Activated naive CD4-positive, alpha-beta T cell treated with anti-CD3 and anti-CD28 coated beads, Interleukin-2, amount 50 U/mL, for 16 hours (primary cell): Measurements from ENCODE around the gene AKT3.

Experiments
- DNase-seq: peaks from one replicate; pipeline ENCODE4 v3.0.0-alpha.2; 2020

The AKT3 gene

GRCh38 chr1:243482141-243483022, 367.7 kb downstream of the AKT3 start:
- DNase-seq, result no peak

DNA sequence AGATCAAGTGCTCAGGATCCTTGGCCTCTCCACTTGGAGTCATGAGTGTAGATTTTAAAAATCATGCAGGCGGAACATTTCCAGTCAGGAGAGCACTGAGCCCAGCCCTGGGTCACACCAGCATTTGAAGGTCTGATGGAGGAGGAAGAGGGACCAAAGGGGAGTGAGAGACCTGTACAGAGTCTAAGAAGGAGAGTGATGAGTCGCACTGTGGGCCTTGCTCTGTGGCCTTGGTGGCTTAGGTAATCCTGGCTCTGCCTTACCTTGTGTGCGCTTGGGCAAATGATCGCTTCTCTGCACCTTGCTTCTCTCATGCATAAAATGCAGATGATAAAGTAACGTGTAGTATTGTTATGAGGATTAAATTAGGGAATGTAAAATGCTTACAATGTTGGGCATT, 368.9 kb downstream of the AKT3 start:
- no peak for DNase-seq

GRCh38 chr1:243477731-243478290, 372.2 kb downstream of the AKT3 start:
- no peak for DNase-seq

DNA sequence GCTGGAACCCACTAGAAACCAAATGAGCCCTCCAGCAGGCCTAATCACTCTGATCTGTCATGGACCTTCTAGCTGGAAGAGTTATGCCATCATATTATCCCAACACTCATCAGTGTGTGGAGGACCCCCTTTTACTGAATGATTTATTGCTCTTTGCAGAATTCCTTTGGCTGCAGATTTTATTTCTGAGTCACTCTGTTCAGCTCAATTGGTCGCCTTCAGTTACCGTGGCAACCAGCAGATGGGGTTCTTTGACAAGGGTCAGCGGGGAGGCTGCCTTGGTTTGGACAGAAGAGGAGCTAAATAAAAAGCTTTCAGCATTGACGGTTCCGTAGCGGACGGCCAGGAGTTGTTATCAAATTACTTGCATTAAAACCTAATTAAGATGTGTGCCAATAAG, 374.1 kb downstream of the AKT3 start:
- DNase-seq, result no peak

- no peak for DNase-seq
Measured at GRCh38 chr1:243474906-243475305, 375.1 kb downstream of the AKT3 start.

DNA sequence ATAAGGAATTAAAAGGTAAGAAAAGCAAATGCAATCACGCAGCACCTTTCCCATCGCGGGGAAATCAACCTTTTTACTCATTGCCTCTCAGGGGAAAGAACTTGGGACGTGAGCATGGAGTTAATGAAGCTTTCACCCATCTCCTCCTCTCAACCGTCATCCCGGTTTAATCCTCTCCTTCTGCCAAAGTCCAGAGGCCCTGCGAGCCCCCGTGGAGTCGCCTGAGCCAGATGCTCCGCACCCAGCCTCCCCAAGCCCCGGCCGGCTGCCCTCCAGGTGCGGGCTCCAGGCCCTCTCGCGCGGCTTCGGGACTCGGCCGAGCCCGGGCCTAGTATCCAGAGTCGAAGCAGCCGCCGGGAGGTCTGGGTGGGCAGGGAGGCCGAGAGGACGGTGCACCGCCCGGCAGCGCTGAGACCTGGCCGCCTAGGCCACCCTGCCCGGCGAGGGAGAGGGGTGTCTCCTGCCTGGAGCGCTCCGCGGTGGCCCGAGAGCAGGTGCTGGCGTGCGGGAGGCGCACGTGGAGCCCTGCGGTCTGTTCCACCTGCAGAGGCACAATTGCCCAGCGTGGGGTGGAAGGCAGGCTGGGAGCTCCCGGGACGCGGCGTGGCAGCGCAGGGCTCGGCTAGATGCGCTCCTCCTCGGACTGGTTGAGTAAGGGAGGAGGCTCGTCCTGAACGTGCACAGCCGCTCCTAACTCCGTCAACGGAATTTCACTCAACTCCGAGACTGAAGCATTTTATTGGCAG, 375.7 kb downstream of the AKT3 start:
- no peak for DNase-seq

DNA sequence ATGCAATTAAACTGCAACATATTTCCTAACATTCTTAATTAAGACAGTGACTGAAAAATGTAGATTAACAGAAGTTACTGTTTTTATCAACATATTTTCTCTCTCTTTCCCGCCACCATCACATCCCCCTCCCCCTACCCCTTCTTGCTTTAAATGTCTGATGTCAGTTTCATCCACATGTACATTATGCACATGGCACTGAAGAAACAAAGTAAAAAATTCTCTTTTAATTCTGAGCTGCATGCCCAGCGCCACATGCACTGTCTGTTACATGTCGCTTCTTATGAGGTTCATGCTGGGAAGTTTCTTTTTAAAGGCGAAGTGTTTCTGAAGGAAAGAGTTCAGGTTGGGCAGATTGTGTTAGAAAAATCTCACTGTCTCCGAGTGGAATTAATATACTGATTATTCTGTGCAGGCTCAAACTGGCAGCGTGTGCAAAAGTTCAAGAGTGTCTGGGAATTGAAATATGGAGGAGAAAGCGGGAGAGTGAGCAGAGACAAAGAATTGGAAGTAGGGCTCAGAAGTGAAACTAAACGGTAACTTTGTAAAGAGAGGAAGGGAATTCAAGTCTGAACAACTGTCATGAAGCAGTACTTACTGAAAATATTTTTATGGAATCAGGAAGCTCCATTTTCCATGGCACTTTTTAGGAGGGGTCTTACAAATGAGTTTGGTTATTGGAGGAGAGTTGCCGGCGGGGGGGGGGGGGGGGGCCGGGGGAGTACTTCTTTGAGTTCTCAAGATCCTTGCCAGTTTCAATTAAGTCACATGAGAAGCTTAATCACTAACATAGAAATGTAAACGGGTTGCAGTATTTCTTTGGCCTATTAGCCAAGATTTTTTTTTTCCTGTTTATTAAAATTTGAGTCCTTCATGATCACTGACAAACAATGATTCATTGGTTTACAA, 376.6 kb downstream of the AKT3 start:
- no peak for DNase-seq

GRCh38 chr1:243471754-243472745, 378.0 kb downstream of the AKT3 start:
- no peak for DNase-seq

- DNase-seq, result no peak
Measured at GRCh38 chr1:243471026-243471685, 378.9 kb downstream of the AKT3 start.

DNA sequence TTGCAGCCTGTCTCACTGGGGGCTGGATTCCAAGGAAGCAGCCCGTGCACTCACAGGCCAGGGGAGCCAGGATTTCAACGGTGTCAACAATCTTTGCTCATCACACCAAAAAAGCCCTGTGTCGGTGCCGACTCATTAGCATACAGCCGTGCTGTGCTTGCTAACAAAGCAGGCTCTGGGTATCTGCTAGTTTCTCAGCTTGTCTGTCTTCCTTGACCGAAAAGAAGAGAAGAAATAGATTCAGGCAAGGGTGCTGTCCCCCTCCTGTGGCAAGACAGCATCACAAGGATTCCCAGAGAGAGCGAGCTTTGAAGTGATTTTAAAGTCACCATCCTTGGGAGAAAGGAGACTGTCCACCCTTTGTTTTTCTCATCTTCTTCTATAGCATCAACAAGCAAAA, 379.5 kb downstream of the AKT3 start:
- no peak for DNase-seq

DNA sequence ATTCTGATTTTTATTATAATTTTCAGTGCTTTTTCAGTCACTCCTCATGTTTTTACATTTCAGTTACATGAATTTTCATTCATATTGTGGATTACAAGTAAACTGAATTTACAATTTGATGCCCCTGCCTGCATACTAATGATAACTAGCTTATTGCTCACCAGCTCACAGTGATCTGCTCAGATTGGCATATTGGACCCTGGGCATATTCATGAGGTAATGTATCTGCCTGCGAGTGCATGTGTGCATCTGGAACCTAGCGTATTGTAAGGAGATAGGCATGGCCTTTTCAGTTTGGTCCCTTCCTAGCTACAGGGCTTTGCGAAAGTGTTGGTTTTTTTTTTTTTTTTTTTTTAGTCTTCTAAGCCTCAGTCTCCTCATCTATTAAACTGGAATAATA, 380.5 kb downstream of the AKT3 start:
- DNase-seq, result no peak

DNA sequence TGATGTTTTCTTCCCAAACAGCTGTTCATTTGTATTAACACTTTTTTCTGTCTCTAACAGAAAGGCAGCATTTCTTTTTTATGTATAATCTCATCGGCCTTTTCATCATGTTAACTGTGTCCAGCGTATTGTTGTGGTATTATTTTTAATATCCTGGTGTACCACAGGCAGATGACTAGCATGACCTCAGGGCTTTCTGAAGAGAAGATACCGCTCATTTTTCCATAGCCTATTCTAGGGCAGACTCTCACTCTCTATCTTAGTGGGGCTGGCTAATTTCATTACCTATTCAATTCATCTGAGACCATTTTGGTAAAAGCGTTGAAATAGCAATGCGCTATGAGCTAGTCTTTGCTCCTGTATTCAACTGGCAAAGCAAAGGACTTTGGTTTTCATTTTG, 384.3 kb downstream of the AKT3 start:
- DNase-seq, result no peak

DNA sequence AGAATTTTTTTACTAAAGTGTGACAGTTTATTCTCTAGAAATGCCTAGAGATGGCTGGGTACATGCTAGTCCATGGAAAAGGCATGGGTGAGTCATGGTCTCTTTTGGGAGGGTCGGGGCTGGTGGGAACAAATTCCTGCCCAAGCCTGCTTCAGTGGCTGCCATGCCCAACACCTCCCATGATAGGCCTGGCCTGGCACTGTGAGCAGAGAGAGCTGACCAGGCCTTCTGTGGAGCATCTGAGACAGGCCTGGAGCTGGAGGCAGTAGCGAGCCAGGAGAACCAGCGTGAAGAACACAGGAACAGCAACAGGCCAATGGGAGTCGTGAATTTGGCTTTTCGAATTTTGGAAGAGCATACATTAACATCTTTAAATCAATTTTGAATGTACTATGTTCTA, 385.0 kb downstream of the AKT3 start:
- no peak for DNase-seq

DNA sequence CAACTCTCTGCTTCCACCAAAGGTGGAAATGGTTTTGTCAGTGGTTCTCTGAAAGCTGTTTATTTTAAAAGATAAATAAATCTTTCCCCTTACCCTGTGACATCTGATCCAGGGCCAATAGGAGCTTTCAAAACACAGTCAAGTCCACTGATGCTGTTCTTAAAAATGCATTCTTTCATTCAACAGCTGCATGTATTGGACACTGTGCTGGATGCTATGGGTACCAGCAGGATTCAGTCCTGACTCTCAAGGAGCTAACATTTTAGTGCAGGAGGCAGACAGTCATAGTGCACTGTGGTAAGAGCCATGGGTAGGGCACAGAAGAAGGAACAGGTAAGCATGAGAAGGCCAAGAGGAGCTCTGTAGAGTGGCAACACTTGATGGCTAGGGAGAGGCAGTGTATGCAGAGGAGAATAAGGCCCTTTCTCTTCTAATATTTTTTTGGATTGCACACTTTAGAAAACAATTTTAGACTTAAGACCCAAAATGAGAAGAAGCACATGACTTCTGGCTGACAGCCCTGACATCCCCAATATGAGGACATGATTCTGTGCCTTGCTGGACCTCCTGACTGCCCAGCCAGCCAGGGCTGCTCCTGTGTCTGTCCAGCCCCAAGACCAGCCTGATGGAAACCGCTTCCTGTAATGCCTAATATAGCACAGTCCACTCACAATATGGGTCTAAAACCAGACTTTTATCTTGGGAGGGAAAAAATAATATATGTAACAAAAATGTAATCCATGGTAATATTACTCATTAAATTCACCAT, 386.9 kb downstream of the AKT3 start:
- DNase-seq, result no peak

GRCh38 chr1:243461700-243462099, 388.3 kb downstream of the AKT3 start:
- no peak for DNase-seq

DNA sequence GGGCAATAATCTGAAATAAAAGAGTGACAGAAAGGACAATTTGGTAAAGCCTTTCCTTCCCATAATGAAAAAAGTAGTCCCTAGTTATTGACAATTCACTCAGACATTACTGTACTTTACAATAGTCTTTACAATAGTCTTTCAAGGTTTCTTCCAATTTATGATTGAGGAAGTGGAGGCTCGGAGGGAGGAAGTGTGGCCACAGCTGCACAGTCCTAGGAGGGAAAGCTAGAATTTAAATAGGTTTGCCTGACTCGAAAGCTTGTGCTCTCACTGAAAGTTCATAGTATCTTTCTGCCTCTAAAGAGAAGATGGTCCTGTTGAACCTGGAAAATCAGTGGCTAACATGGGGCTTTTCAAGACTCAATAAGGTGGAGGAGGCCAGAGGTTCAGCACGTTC, 391.0 kb downstream of the AKT3 start:
- no peak for DNase-seq

GRCh38 chr1:243457363-243457982, 392.6 kb downstream of the AKT3 start:
- DNase-seq, result no peak

DNA sequence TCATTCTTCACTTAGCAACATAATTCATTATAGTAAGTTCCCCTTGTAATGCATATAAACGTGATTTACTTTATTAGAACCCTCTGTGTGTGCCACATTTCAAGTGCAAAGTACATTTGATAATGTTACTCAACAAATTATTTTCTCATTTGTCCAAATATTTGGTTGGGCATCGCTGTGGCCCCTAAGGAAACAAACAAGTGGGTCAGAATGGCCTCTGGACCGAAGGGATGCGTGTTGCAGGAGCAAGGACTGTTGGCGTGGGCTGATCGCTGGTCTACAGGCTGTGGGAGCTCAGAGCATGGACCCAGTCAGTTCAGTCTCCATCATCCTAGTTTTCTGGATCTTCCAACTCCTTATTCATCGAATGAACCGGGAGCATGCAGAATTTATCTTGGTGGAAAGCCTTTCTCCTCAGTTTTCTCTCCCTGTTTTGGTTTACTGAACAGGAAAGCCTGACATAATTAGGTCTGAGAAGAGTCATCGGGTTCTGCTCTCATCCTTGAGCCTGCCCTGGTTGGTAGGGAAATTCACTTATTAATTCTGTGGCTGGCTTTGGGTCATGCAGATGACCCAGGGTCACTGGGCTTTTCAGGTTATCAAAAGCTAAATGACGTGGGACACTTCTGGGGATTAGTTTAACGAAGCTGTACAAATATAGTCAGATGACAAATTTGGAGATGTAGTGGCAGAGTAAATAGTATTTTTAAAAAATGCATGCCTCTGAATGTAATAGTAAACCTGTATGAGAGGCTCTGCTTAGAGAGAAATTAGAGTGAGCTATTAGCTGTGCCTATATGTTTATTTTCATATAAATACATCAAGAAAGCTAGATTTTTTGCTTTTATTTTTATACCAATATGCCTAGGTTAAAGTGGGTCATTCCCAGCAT, 394.0 kb downstream of the AKT3 start:
- DNase-seq, result no peak
